HFF-Myc (cell line): ENCODE data around the gene THBS1.

Experiments
- DNase-seq: peaks from one replicate; pipeline ENCODE4 v3.0.0-alpha.2; 2011; ENCODE audit warnings: low read depth; ENCODE audit errors: extremely low read depth
- H3K4me3 ChIP-seq: replicated peaks from 2 replicates; pipeline ENCODE4 v1.5.1; 2011; ENCODE audit warnings: low read depth, mild to moderate bottlenecking, control low read depth, low read length
- TF ChIP-seq, protein P1 (sequence below): IDR thresholded peaks from 2 replicates; pipeline ENCODE4 v1.5.1; 2012; ENCODE audit warnings: mild to moderate bottlenecking, low read depth, low read length, control low read depth; ENCODE audit errors: missing control alignments

THBS1 gene

DNA sequence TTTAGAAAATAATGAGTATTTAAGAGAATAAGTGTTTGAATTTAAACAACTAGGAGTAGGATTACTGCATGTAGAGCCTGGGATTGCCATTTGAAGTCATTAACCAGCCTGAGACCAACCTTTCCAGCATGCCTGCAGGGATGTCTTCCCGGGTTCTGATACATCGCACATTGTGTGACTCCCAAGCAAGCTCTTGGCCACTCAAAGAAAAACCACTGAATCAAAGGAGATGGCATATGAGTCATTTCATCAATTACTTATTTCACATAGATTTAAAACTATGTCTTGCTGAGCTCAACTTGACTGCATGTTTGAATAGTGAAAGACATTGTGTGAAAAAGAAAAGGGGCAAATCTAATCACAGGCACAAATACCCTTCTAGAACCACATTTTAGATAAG lies 15.0 kb upstream of the THBS1 start:
- H3K4me3 ChIP-seq, result no peak overlapping the region
- DNase-seq, result no peak
- TF ChIP-seq, protein P1, sequence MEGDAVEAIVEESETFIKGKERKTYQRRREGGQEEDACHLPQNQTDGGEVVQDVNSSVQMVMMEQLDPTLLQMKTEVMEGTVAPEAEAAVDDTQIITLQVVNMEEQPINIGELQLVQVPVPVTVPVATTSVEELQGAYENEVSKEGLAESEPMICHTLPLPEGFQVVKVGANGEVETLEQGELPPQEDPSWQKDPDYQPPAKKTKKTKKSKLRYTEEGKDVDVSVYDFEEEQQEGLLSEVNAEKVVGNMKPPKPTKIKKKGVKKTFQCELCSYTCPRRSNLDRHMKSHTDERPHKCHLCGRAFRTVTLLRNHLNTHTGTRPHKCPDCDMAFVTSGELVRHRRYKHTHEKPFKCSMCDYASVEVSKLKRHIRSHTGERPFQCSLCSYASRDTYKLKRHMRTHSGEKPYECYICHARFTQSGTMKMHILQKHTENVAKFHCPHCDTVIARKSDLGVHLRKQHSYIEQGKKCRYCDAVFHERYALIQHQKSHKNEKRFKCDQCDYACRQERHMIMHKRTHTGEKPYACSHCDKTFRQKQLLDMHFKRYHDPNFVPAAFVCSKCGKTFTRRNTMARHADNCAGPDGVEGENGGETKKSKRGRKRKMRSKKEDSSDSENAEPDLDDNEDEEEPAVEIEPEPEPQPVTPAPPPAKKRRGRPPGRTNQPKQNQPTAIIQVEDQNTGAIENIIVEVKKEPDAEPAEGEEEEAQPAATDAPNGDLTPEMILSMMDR, result no peak

DNA sequence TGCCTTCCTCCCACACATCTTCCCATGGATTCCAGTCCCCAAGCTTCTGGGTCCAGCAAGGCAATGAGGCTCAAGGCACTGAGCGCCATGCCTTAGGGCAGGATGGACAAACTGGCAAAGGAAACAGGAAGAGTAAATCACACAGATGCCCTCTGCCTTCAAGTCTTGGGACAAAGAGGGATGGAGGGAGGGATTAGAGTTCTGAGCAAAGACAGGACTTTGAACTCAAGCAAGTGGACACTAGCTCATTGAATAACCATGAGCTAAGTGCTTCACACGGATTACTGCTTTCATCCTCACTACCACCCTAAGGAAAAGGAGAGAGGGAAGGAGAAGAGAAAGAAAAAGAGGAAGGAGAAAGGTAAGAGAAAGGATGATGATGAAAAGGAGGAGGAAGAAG lies 7.6 kb upstream of the THBS1 start:
- TF ChIP-seq, protein P1, result no peak
- DNase-seq, result no peak
- no peak overlapping the region for H3K4me3 ChIP-seq

DNA sequence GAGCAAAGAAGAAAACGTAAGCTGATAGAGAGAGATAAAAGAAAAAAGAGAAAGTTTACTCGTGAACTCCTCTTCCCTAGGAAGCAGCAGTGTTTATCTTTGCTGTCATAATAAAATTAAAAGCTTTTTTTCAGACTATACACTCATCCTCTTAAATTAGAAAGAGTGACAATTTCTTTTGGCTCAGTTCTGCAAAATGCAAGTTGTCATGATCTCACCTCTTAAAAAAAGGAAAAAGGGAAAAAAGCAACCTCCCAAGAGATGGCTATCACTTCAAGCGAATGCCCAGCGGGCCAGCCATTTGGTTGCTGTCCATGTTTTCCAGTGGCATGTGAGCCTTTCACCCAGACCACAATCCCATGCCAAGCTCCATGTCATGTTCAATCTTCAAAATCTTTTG lies 7.0 kb upstream of the THBS1 start:
- no peak for DNase-seq
- TF ChIP-seq, protein P1, result no peak
- H3K4me3 ChIP-seq, result no peak overlapping the region

DNA sequence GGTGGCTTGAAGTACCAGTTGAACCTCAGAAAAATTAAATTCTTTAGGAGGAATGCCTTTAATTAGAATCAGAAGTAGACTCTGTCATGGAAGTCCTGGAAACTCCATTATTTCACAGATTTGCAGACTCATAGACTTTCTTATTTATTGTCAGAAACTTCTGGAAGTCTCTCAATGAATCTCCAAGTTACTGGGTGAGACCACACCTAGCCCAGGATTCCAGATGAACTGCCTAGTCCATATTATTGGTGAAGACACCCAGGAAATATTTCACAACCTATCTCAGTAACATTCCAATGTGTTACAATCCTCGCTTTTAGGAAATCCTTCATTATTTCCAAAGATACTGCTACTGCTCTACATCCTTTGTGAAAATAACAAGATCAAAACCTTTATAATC lies 6.5 kb upstream of the THBS1 start:
- TF ChIP-seq, protein P1, result no peak
- H3K4me3 ChIP-seq, result no peak overlapping the region

DNA sequence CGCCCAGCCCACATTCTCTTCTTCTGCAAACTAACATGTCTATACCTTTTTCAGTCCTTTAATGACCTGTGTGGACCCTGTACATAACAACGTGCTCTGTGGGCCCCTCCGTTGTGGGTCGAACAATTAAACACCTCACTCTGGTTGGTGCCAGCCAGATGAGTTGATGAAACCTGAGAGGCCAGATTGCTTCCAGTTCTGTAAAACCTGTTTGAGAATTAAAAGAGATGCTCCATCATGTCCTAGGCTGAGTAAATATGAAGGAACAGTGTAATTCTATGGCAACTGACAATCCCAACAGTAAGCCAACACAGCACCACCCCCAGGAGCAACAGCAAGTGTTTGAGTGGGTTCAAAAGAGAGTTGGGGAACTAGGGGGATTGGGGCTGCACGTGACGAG lies 5.7 kb upstream of the THBS1 start:
- TF ChIP-seq, protein P1, result no peak
- DNase-seq, result no peak
- H3K4me3 ChIP-seq, result no peak overlapping the region

More for the DNA sequence above, 6.5 kb upstream of the THBS1 start:
- no peak for DNase-seq

DNA sequence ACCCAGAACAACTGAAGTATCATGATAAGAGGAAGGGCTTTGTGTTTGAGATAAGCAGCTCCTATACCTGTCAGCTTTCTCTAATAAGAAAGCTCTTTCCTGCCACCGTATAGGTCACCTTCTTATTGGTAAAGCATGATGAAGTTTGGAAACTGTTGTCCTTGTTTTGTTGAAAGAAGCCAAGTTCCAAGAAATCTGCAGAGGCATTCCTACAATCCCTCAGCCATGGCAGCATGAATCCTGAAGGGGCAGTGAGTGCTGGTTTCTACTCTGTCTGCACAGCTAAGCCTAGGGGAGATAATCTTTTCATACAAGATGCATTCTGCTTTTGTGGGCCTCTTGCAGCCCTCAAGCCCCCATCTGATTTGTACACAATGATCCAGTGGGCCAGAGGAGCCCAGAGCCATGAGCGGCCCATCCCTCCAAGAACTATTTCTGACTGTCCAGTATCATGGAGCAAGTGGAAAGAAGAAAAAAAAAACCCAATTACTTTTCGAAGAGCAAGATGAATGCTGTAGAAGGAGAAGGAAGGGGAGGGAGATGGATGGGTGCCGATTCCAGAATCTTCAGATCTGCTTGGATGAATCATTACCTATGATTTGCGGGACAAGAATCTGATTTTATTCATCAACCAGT lies 1.9 kb upstream of the THBS1 start:
- H3K4me3 ChIP-seq, result peak overlapping the region; percentile 81
- DNase-seq, result no peak
- TF ChIP-seq, protein P1, result no peak
